Activated CD8-positive, alpha-beta memory T cell treated with anti-CD3 and anti-CD28 coated beads, Interleukin-2, amount 50 U/mL, for 4 hours (primary cell): Measurements from ENCODE around the gene METTL24.
"Not testable (repeated sequence)": the region's sequence is repeated elsewhere in the genome, so short reads cannot be mapped to it uniquely, and the experiment has no call there.

Source experiments
- DNase-seq: peaks from one replicate; pipeline ENCODE4 v3.0.0-alpha.2; 2020

METTL24 gene

DNA sequence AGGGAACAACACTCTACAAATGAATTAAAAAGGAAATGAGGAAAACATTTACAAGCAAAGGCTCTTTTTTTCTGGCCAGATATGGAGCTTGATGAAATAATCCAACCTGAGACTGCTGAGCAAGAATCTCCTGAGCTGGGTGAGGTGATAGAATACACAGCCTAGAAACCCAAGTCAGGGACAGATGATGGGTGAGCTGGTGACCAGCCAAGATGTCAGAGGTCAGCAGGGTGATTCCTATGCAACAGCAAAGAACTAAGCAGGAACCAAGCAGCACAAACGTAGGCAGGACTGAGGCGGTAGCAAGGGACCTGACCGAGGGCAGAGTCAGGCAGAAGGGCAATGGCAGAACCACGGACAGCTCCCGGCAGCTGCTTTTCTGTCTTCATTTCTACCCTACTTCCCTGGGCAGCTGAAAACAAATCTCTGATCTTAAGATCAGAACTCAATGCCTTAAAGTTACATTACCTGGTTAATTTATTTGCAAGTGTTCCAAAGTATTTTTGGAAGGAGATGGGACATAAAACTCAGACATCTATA lies 102.9 kb downstream of the METTL24 start:
- DNase-seq: no peak

DNA sequence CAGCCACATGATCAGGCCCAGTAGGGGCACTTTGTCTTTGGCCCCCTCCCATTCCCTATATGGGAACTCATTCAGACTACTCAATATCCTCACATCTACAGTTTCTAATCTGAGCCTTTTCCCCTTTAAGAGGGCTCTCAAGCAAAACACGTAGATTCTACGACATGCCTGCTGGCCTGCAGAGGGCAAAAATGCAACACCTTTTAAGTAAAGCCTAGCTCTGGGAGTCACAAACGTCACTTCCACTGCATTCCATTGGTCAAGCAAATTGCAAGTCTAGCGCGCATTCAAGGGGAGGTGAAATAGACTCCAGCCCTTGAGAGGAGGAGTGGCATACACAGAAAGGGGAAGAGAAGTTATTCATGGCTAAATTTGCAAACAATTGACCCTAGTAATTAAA lies 107.3 kb downstream of the METTL24 start:
- DNase-seq: no peak

DNA sequence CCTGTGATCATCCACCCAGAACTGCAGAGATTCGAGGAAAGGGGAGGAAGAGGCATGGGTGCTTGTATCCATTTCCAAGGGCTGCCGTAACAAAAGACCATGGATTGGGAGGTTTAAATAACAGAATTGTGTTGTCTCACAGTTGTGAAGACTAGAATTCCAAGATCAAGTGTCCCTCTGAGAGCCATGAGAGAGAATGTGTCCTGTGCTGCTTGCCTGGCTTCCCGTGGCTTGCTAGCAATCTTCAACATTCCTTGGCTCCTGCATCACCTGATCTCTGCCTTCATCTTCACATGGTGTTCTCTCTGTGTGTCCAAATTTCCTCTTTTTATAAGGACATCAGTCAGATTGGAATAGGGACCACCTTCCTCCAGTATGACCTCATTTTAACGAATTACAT lies 108.1 kb downstream of the METTL24 start:
- DNase-seq: no peak

DNA sequence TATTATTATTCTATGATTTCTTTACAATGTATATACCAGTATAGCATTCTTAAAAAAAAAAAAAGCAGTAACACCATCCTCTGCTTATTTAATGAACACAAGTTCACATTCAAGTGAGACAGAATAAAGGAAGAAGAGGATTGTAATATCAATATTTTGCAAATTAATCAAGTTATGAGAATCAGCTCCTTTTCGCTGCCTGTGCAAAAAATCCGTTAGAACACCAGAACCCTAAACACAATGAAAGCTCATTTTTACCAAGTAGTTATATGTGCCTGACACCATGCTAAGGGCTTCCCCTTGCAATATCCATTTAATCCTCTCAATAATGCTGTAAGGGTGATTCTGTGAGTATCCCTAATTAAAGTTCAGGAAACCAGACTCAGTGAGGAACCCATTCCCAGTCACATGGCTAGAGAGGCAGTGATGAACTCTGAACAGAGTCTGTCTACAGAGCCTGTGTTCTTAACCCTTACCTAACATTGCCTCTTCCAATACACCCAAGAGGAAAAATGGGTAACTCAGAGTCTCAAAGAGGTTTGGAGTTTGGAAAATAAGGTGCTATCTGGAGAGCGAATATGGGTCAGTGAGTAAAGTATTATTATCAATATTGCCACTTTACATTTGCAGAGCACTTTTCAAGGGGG lies 111.1 kb downstream of the METTL24 start:
- DNase-seq: no peak

DNA sequence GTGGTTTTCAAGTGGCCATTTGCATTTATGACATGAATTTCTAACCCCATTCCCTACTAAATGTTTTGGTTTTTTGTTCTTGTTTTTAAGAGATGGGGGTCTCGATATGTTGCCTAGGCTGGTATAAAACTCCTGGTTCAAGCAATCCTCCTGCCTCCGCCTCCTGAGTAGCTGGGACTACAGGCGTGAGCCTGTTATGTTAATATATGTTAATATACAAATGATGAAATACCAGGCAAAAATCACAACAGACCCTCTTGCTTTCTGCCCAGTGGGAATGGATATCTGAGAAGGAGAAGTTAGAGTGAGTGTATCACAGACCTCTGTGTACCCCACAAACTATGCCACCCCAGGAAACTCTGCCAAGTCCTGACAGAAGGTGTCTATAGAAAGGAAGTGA lies 111.8 kb downstream of the METTL24 start:
- DNase-seq: no peak

DNA sequence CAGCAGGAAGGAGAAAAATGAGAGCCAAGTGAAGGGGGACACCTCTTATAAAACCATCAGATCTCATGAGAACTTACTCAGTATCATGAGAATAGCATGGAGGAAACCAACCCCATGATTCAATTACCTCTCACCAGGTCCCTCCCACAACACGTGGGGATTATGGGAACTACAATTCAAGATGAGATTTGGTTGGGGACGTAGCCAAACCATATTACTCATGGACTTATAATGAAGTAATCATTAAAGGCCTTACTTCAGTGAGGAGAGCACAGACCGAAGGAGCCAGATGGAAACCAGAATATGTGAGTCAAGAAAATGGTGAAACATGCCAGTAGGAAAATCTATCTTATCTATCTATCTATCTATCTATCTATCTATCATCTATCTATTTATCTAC lies 113.5 kb downstream of the METTL24 start:
- DNase-seq: not testable (repeated sequence)

DNA sequence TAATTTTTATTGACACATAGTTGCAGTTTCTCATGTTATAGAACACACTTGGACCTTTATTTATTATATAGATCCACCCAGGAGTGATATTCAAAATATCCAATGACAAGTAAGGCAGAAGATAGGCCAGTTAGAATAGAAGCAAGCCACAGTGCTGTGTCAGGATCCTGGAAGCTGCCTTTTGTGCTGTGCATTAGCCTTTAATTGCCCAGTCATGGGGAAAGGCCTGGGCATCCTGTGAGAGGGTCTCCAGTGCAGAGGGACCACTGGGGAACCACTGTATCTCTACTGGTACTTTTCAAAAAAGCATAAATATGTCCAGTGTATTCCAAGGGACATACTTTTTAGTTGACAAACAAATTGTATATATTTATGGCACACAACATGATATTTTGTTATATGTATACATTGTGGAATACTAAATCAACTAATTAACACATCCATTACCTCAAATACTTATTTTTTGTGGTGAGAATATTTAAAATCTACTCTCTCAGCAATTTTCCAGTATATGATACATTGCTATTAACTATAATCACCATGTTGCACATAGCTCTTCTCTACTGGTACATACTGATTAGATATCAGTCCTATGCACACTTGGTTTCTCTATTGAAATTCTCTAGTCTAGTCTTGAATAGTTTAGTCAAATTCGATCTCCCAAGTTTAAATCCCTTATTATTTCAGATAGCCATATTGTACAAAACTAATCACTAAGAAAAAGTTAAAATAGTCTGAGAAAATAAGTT lies 118.4 kb downstream of the METTL24 start:
- no peak for DNase-seq

DNA sequence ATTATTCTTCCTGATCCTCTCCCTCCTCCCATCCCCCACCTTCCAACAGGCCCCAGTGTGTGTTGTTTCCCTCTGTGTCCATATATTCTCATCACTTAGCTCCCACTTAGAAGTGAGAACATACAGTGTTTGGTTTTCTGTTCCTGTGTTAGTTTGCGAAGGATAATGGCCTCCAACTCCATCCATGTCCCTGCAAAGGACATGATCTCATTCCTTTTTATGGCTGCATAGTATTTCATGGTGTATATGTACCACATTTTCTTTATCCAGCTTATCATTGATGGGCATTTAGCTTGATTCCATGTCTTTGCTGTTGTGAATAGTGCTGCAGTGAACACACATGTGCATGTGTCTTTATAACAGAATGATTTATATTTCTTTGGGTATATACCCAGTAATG lies 122.1 kb downstream of the METTL24 start:
- not testable (repeated sequence) for DNase-seq

DNA sequence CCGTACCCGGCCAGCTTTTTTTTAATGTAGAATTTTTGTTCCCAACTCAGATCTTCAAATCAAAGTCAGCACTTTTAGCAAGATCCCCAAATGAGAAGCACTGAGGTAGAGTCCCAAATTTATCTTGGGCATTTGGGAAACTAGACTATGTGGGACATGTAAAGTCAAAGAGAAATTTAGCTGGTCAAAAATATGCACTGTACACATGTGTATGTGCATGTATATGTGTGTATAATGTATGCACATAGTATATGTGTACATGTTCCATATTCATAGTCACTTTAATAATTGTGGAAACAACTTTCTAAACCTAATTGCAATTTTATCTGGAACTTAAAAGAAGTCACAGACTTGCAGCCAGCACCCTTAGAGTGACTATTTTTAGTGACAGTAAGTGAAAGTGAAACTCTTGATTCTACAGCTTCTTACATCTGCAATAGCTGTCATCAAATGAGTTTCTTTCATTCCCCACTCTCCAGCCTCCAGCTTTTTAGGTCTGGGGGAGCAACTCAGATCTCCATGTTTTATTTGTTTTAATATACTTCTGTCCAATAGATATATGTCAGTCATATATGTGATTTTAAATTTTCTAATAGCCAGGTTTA lies 124.3 kb downstream of the METTL24 start:
- no peak for DNase-seq

DNA sequence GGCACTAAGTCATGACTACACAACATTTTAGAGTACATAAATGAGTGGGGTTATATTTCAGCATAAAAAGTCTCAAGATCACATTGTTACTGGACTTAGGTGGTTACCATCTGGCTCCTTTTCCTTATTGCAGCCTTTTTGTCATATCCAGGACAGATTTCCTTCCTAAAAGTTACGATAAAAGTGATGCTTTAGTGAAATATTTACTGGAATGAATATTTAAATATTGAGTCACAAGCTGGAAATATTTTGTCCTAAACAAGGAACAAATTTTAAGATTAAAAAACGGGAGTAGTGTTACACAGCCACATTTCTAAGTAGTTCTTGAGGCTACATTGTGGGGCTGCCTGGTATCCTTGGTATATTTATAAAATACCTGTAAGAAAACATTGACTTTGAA lies 125.7 kb downstream of the METTL24 start:
- no peak for DNase-seq

DNA sequence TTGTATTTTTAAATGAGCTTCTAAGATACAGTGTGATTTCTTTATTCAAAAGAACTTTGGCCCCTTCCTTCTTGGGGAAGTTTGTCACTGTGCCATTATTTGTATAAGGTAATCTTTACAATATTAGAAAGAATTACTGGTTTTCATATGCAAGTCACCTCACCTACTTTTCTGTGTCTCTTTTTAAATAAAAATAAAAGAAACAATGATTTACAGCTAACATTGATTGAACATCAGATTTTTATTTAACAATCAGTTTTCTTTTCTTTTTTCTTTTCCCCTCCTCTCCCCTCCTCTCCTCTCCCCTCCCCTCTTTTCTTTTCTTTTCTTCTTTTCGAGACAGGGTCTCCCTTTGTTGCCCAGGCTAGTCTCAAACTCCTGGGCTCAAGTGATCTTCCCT lies 131.9 kb downstream of the METTL24 start:
- no peak for DNase-seq

DNA sequence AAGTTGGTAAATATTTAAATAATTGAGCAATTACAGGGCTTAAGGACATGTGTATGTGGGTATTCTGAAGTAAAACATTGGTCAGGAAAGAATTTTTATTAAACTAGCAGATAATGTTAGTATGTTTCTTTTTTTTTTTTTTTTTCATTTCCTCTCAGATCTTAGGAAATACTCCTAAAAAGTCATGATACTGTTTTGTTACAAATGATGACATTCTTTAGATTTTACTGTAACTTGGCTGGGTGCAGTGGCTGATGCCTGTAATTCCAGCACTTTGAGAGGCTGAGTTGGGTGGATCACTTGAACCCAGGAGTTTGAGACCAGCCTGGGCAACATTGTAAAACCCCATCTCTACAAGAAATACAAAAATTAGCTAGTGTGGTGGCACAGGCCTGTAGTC lies 136.4 kb downstream of the METTL24 start:
- no peak for DNase-seq

DNA sequence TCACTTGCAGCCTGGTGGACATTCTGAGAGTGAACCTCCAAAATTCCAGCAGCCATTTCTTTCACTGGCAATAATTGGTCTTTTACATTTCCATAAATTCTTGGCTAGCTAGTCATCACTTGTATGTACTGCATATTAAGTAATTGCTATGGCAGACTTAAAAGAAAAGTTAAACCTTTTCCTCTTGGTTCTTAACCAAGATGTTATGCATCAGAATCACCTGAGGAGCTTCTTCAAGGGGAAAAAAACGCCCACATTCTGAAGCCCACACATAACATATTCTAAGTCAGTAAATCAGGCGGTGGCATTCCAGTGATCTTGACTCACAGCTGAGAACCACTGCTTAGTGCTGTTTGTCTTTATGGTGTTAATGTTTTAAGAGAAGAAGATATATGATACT lies 140.9 kb downstream of the METTL24 start:
- no peak for DNase-seq

DNA sequence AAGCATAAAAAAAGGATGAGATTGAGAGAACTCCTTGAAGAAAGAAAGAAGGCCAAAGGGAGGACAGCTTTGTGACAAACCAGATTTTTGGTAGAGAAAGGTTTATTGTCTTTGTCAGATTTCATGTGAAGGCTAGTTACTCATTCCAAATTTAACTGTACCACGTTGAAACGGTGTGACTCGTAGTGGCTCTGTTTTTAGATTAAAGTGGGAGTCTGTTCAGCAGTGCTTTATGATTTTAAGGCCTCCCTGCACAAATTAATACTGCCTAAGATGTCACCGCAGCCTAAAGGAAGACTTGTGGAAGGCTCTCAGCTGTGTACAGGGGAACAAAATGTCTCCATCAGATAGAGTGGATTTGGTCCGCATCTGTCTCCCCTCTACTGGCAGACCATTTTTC lies 142.0 kb downstream of the METTL24 start:
- no peak for DNase-seq

DNA sequence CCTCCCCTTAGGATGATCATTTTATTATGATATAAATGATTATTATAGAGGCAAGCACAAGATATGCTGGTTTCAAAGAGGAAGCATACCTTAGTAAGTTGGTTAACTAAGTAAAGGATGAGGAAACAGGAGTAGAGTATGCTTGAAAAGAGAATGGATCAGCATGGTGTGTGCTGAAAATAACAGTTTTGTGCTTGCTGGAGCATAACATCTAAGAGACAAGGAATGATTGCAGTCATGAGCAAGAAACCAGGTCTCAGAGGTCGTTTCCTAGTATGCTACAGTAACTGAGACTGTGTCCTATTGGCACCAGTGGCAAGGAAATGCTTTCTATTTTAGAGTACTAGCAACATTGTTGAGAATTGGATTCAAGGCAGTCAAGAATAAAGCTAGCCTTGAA lies 143.8 kb downstream of the METTL24 start:
- DNase-seq: no peak

DNA sequence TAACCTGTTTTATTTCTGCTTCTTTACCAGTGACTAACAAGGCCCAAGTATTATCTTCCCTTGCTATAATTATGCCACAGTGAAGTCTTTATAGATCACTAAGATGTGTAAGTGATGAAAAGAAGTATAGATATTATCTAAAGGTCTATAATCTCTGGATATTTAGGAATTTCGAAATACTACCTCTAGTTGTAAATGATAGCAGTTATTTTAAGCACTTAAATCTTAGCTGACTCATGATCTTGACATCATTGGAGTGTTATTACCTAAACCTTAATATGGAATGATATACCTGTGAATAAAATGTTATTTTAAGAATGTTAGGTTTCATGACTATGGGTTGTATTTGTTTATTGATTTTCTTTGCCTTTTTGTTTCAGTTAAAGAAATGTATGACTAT lies 146.4 kb downstream of the METTL24 start:
- no peak for DNase-seq

DNA sequence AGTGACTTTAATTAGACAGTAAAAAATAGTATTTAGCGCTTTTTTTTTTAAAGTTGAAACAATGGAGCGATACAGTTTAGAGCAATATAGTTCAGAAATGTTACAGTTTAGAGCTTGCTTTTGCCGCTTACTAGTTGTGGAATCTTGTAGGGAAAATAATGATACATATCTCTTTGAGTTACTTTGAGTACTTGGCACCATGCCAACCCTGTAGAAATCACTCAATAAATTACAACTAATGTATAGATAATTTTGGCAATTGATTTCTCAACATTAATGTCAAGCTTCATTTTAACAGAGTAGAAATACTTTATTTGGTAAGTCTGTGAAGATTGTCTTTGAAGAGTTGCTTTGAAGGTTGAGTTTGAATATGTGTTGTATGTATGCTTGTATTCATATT lies 150.5 kb downstream of the METTL24 start:
- DNase-seq: no peak

DNA sequence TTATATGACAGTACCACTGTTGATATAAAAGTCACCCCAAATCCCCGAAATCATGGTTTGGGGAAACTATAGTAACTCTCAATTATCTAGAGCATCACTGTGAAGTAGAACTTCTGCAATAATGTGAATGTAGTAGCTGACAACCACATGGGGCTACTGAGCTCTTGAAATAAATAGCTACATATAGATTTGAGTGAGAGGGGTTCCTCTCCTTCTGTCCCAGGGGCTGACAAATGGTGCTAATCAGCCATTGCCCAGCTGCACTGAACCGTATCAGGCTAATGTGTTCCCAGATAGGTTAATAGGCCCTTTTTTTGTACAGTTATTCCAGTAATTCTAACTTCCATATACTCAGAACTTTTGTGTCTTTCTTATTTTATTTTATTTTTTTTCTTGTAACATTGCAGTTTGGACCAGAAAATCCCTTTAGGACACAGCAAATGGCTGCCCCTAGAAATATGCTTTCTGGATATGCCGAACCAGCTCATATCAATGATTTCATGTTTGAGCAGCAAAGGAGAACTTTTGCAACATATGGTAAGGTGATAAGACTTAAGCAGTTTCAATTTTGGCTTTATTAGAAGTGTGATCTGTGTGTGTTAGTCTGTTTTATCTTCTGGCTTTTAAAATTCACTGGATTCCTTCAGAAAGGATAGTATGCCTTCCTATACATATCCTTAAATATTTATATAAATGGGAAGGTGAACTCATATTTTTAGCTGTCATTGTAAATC lies 156.8 kb downstream of the METTL24 start:
- no peak for DNase-seq

DNA sequence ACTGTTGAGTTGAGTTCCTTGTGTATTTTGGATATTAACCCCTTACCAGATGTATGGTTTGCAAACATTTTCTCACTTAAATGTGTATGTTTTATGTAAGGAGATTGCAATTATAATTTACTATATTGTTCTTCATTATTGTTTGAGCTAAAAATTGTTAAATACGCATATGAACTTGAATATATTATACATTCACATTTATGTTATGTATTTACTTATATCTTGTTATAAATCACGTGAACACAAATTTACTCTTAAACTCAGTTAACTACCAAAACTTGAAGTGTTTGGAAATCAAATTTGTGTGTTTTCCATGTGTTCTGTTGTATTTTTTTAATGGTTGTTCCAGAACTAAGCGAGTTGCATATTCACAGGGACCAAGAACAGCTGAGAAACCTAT lies 159.6 kb downstream of the METTL24 start:
- no peak for DNase-seq

DNA sequence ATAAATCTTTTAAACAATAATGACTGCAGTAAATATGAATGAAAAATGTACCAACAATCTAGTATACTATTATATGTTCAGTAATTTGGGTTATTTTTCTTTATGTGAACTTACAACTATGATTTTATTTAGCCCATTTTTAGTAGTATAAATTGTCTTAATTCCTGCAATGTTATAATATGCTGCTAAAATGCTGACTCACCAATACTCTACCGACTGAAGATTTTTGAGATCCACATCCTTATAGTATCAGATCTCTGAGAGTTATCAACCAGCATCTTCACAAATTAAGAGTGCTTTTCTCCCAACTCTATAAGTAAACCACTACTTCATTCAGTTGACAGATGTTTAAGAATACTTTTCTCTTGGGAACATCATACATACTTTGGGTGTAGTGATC lies 161.3 kb downstream of the METTL24 start:
- no peak for DNase-seq

DNA sequence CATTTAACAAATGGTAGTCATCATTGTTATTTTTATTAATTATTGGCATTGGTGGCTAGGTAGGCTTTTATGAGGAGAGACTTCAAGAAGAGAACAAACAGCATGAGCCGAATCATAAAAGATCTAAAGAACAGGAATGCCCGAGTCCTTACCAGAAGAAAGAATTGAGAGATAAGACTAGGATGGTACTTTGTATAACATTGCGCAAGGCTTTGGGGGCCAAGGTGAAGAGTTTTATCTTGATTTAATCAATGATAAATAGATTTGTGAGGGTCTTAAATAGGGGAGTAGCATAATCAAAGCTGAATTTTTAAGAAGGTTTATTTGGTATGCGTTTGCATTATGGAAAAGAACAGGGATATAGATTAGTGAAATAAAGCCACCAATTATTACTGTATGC lies 162.5 kb downstream of the METTL24 start:
- no peak for DNase-seq
